Smooth muscle cell of the coronary artery (primary cell): ENCODE results near the gene NDEL1. TPM values are rescaled to one million over a fixed set of nuclear protein-coding genes. Genes with fewer than 3 reads are reported as not detected.

Experiments
- total RNA-seq: library from RNA; depleted of rRNA; stranded (reverse); fragments of >200 nt; gene quantifications from 2 replicates; pipeline ENCODE4 v1.2.3, GENCODE V29; 2014; ENCODE audit warnings: low replicate concordance

NDEL1 gene, protein sequence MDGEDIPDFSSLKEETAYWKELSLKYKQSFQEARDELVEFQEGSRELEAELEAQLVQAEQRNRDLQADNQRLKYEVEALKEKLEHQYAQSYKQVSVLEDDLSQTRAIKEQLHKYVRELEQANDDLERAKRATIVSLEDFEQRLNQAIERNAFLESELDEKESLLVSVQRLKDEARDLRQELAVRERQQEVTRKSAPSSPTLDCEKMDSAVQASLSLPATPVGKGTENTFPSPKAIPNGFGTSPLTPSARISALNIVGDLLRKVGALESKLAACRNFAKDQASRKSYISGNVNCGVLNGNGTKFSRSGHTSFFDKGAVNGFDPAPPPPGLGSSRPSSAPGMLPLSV
- total RNA-seq, result 34.8 and 49.5 TPM in 2 replicates

DNA sequence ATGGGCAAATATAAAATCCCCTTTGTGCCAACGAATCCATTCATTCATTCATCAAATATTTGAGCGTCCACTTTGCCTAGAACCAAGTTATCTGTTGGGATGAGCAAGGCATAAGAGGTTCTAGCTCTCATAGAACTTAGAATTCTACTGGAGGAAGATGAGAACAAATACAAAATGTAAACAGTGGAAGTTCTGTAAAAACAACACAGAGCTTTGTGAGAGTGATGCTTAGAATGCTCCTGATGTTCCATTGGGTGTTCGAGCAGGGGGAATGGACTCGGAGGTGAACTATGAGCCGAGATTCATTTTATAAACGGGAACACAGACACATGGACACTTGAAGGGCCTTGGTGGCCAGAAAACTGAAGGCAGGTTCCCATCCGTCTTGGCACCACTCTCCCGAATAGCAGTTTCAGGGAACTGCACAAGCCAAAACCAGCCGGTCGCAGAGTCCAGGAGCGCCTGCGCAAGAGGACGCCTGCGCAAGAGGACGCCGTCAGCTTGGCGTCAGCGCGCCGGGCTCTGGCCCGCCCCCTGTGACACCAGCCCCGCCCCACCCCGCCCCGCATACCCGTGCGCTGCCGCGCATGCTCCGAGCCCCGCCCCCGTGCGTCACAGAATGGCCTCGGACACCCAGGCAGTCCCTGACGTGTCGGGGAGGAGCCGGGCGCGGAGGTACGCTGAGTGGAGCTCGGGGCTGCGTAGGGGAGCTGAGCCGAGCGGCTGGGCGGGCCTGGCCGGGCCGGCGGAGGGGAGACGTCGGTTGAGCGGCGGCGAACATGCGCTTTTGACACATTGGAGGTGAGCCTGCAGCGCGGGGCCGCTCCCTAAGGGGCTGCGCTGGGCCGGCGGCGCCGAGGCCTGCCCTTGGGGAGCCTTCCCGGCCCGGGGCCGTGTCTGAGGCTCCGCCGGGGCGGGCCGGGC is at the start of gene NDEL1:
Gene NDEL1, plus strand, starts transcription at position 640 of the 924 bp plus-strand sequence. CDS start 8,388 bp downstream, outside the sequence.

DNA sequence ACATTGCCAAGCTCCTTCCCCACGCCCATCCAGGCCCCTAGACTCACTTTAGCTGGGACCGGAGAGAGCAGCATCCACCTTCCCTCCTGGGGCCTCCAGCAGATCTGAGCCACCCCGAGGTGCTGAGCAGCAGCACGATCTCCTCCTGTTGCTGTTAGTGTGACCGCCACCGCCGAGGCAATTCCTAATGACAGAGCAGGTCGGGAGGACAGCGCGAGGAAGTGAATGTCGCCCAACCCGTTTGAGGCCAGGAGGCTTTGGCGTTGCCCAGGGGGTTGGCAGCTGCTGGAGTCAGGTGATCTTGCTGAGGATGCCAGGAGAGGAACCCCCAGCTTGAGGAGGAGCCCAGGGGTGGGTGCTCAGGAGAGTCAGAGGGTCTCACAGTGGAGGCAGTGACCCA is 38.0 kb upstream of the NDEL1 start, which contains the start of gene RNF222:
Gene RNF222, minus strand, starts transcription at position 192 of the 400 bp plus-strand sequence. CDS start 4,366 bp downstream, outside the sequence.

Other genes starting within 250 kb of the NDEL1 start
- gene BORCS6, start 245.7 kb upstream of the NDEL1 start, total RNA-seq, result 4.2 and 6.9 TPM in 2 replicates
- gene AURKB, start 225.3 kb upstream of the NDEL1 start, total RNA-seq, result 2.2 and 8.6 TPM in 2 replicates
- 2.0 and 2.3 TPM in 2 replicates for gene CTC1, start 187.8 kb upstream of the NDEL1 start, total RNA-seq
- 6.9 and 14.6 TPM in 2 replicates for gene PFAS, start 186.6 kb upstream of the NDEL1 start, total RNA-seq
- gene RANGRF, start 147.2 kb upstream of the NDEL1 start, total RNA-seq, result 4.1 and 11.0 TPM in 2 replicates
- under 0.01 and 0.75 TPM in 2 replicates for gene SLC25A35, start 140.5 kb upstream of the NDEL1 start, total RNA-seq
- gene ARHGEF15, start 125.6 kb upstream of the NDEL1 start, total RNA-seq, result under 0.01 and 0.70 TPM in 2 replicates
- not detected in 2 replicates for gene ODF4, start 96.0 kb upstream of the NDEL1 start, total RNA-seq
- gene RPL26, start 52.7 kb upstream of the NDEL1 start, total RNA-seq, result 3,762 and 6,095 TPM in 2 replicates
- gene RNF222, start 38.1 kb upstream of the NDEL1 start, total RNA-seq, result not detected in 2 replicates
- 90.8 and 827 TPM in 2 replicates for gene MYH10, start 194.8 kb downstream of the NDEL1 start, total RNA-seq